ENCODE results near the gene OR5M11. TPM values are rescaled to one million over a fixed set of nuclear protein-coding genes. Genes with fewer than 3 reads are reported as not detected.

Gene OR5M11
- total and polyA plus RNA-seq, 2 experiments from 2014 or later = not detected

DNA sequence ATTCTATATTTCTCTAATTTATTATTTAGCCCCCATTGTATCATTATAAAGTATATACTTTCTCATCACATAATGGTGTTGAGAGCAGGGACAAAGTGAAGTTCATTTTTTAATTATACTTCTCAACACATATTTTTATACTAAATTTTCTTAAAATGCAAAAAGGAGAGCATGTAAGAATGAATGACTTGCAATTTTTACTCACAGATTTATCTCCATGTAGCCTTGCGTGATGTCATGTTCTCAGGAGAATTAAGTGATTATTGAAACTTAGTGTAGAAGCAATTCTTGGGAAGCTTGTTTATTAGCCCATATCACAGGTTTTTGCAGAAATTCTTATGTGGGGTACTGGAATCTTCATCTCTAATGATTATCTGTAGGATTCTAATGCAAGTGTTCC lies 682 bp upstream of the OR5M11 start:
- Histone ChIP-seq H3K27me3 (no peaks in the 10 kb centered on the region), H3K36me3 (no peaks in the 10 kb centered on the region), H3K4me3 (no peak overlapping the region), H3K4me1 (ENCODE audit: low read depth) (no peaks in the 10 kb centered on the region), H3K27ac (no peak overlapping the region), H3K9me3 (ENCODE audit: low read depth) (no peaks in the 10 kb centered on the region)
- TF ChIP-seq, protein P1, sequence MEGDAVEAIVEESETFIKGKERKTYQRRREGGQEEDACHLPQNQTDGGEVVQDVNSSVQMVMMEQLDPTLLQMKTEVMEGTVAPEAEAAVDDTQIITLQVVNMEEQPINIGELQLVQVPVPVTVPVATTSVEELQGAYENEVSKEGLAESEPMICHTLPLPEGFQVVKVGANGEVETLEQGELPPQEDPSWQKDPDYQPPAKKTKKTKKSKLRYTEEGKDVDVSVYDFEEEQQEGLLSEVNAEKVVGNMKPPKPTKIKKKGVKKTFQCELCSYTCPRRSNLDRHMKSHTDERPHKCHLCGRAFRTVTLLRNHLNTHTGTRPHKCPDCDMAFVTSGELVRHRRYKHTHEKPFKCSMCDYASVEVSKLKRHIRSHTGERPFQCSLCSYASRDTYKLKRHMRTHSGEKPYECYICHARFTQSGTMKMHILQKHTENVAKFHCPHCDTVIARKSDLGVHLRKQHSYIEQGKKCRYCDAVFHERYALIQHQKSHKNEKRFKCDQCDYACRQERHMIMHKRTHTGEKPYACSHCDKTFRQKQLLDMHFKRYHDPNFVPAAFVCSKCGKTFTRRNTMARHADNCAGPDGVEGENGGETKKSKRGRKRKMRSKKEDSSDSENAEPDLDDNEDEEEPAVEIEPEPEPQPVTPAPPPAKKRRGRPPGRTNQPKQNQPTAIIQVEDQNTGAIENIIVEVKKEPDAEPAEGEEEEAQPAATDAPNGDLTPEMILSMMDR (IDR thresholded peaks at IDR 0.05; ENCODE audit: low read depth, low read length) = no peak
- no peak for DNase-seq (ENCODE audit: low read depth in 1 of 2, low spot score in 1 of 2)

DNA sequence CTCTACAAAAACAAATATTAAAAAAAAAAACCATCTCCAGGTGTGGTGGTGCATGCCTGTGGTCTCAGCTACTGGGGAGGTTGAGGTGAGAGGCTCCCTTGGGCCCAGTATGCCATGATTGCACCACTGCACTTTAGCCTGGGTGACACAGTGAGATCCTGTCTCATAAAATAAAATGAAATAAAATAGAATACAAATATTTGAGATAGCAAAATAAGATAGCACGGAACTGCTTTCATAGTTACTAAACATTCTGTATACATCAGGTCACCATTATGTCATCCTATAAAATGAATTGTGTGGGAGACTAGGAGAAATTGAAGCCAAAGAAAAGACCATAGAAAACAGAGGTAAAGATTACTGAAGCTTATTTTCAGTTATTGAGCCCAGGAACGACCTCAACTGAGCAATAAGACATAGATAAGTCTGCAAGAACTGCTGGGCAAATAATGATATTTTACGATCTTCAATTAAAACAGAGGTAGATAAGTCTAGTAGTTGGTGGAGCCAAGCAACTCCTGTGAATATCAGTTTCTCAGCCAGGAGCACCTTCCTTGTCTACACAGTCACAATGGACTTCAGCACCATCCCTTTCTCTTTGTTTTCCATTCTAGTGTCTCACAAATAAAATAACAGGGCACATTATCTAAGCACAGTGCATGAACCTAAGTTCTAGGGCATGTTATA lies 9.9 kb downstream of the OR5M11 start:
- Histone ChIP-seq H3K27ac (no peak overlapping the region), H3K27me3 (no peaks in the 10 kb centered on the region), H3K4me3 (no peak overlapping the region), H3K4me1 (ENCODE audit: low read depth) (no peaks in the 10 kb centered on the region), H3K36me3 (no peaks in the 10 kb centered on the region), H3K9me3 (ENCODE audit: low read depth) (no peaks in the 10 kb centered on the region)
- TF ChIP-seq, protein P1 (IDR thresholded peaks at IDR 0.05; ENCODE audit: low read depth, low read length) = no peak
- DNase-seq (ENCODE audit: low read depth in 1 of 2, low spot score in 1 of 2) = no peak

DNA sequence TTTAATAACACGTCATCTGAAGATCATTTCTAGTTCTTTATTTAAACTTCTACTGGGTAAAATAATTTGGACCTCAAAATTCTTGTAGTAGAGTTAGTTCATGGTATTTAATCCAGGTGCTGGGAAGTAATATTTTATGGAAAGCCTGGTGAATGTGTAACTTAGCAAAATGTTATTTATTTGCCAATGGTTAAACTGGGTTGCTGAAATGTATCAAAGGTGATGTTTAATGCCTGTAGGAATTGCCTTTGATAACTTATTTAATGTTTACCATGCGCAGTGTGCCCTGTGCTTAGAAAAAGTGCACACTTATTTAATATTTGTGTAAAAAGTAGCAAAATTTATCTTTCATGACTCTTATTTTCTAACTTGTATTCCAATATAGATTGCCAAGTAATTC lies 11.2 kb downstream of the OR5M11 start:
- Histone ChIP-seq H3K27me3 (no peaks in the 10 kb centered on the region), H3K4me3 (no peak overlapping the region), H3K27ac (no peak overlapping the region), H3K4me1 (ENCODE audit: low read depth) (no peaks in the 10 kb centered on the region), H3K36me3 (no peaks in the 10 kb centered on the region), H3K9me3 (ENCODE audit: low read depth) (no peaks in the 10 kb centered on the region)
- TF ChIP-seq, protein P1 (IDR thresholded peaks at IDR 0.05; ENCODE audit: low read depth, low read length) = no peak
- DNase-seq (ENCODE audit: low read depth in 1 of 2, low spot score in 1 of 2) = no peak

DNA sequence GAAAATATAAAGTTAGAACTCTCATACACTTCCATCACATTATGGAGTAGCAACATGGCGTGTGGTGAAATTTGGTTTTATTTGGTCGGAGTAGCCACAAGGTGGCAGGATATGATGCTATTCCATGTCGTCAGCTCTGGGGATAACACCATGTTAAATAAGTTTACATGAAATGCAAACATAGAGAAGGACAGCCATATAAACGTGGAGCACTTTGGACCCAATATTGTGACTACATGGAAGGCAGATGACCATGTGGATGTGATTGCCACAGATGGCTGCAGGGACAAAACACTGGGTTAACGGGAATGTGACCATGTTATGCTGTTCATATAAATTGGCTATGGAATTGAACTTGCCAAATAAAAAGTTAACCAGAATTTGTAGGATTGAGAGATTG lies 21.0 kb downstream of the OR5M11 start:
- no peak overlapping the region for H3K4me3 ChIP-seq
- DNase-seq (ENCODE audit: low read depth in 1 of 2, low spot score in 1 of 2) = no peak
- TF ChIP-seq, protein P1 (IDR thresholded peaks at IDR 0.05; ENCODE audit: low read depth, low read length) = no peak
- H3K36me3 ChIP-seq = no peaks in the 10 kb centered on the region
- H3K4me1 ChIP-seq (ENCODE audit: low read depth) = peaks cover 4% of the 10 kb centered on the region
- H3K27me3 ChIP-seq = no peaks in the 10 kb centered on the region
- no peak overlapping the region for H3K27ac ChIP-seq
- no peaks in the 10 kb centered on the region for H3K9me3 ChIP-seq (ENCODE audit: low read depth)

DNA sequence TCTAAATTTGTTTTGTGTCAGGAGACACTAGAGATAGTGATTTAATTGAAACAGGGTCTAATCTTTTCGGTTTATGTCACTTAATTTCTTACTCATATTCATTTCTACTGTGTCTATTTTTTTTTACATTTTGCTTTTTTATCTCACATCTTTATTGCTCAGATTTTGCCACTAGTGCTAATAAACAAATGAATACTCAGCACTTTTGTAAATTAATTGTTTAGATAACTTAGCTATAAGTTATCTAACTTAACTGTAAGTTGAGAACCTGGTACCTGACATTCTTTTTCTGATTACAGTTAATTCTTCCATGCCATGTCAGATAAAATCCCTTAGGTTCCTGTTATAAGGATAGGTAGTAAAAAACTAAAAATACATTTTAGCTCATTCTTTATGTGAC lies 29.8 kb downstream of the OR5M11 start:
- Histone ChIP-seq H3K27ac (no peak overlapping the region), H3K4me3 (no peak overlapping the region), H3K27me3 (no peaks in the 10 kb centered on the region), H3K36me3 (no peaks in the 10 kb centered on the region), H3K4me1 (ENCODE audit: low read depth) (no peaks in the 10 kb centered on the region), H3K9me3 (ENCODE audit: low read depth) (no peaks in the 10 kb centered on the region)
- TF ChIP-seq, protein P1 (IDR thresholded peaks at IDR 0.05; ENCODE audit: low read depth, low read length) = no peak
- no peak for DNase-seq (ENCODE audit: low read depth in 1 of 2, low spot score in 1 of 2)
